T-helper 17 cell (primary cell): ENCODE data around the gene C1QTNF12. TPM values are rescaled to one million over a fixed set of nuclear protein-coding genes. Genes with fewer than 3 reads are reported as not detected.
"Not testable (repeated sequence)": the region's sequence is repeated elsewhere in the genome, so short reads cannot be mapped to it uniquely, and the experiment has no call there.

Experiments used
- ATAC-seq: fragments of 150-1000 bp; cut with Tn5 transposase; 2 replicates; pipeline ENCODE4 v1.10.0; 2021; ENCODE audit warnings: mild to moderate bottlenecking, moderate library complexity
- DNase-seq, 3 donors: peaks; one replicate each; pipeline versions ENCODE4 v3.0.0 to v3.0.0-alpha.2; 2020 to 2021
- H3K9me3 ChIP-seq: one replicate; pipeline ENCODE4 v1.7.0; 2013; ENCODE audit warnings: low read length, mild to moderate bottlenecking; ENCODE audit not compliant: control insufficient read depth, poor library complexity, severe bottlenecking
- H3K27ac Mint-ChIP-seq: one replicate; pipeline ENCODE4 v1.8.0; 2022; ENCODE audit warnings: mild to moderate bottlenecking, moderate library complexity, mixed read lengths
- H3K27me3 Mint-ChIP-seq: one replicate; pipeline ENCODE4 v1.8.0; 2022; ENCODE audit warnings: mixed read lengths
- H3K36me3 Mint-ChIP-seq: one replicate; pipeline ENCODE4 v1.8.0; 2022; ENCODE audit warnings: low read depth, mixed read lengths
- H3K4me1 Mint-ChIP-seq: one replicate; pipeline ENCODE4 v1.8.0; 2022; ENCODE audit warnings: mild to moderate bottlenecking, mixed read lengths
- H3K4me3 Mint-ChIP-seq: one replicate; pipeline ENCODE4 v1.8.0; 2022; ENCODE audit warnings: mild to moderate bottlenecking, moderate library complexity, mixed read lengths
- total RNA-seq, 4 donors: library from RNA in 2 of 4; stranded (reverse) in 2 of 4; gene quantifications; one replicate each; pipeline ENCODE4 v1.2.3 and lab custom pipeline; 2022 to 2026

C1QTNF12 gene
- total RNA-seq, 2 donors from 2014 or later = 0.91 to 2.0 TPM

- Mint-ChIP-seq H3K36me3 (no peaks in the 10 kb centered on the region), H3K27me3 (no peaks in the 10 kb centered on the region), H3K27ac (peak overlapping the region; percentile 68), H3K4me3 (peak overlapping the region; percentile 56), H3K4me1 (peaks cover 5% of the 10 kb centered on the region)
- ATAC-seq (peak; percentile 87), DNase-seq (peak; percentile 87 to 91 (median 89))
- H3K9me3 ChIP-seq = no peaks in the 10 kb centered on the region
Observed at GRCh38 chr1:1200876-1201810, 45.4 kb downstream of the C1QTNF12 start.

- no peak for ATAC-seq
- Mint-ChIP-seq H3K27me3 (no peaks in the 10 kb centered on the region), H3K36me3 (no peaks in the 10 kb centered on the region), H3K27ac (peak overlapping the region; percentile 68), H3K4me3 (no peak overlapping the region), H3K4me1 (peaks cover 2% of the 10 kb centered on the region)
- no peaks in the 10 kb centered on the region for H3K9me3 ChIP-seq
- peak; percentile 4 to 12 (median 12) for DNase-seq
Observed at GRCh38 chr1:1199961-1200875, 46.3 kb downstream of the C1QTNF12 start.

- DNase-seq (peak in 2 of 3 donors; percentile 4 to 9), ATAC-seq (no peak)
- no peaks in the 10 kb centered on the region for H3K27me3 Mint-ChIP-seq
- H3K9me3 ChIP-seq = no peaks in the 10 kb centered on the region
- H3K27ac Mint-ChIP-seq = peak overlapping the region; percentile 68
- no peak overlapping the region for H3K4me3 Mint-ChIP-seq
- H3K4me1 Mint-ChIP-seq = peaks cover 2% of the 10 kb centered on the region
- no peaks in the 10 kb centered on the region for H3K36me3 Mint-ChIP-seq
Observed at GRCh38 chr1:1199141-1199960, 47.2 kb downstream of the C1QTNF12 start.

- DNase-seq (peak in 2 of 3 donors; percentile 8 to 11), ATAC-seq (no peak)
- Mint-ChIP-seq H3K4me1 (peaks cover 2% of the 10 kb centered on the region), H3K4me3 (no peak overlapping the region), H3K36me3 (no peaks in the 10 kb centered on the region), H3K27ac (no peak overlapping the region), H3K27me3 (no peaks in the 10 kb centered on the region)
- H3K9me3 ChIP-seq = no peaks in the 10 kb centered on the region
Observed at GRCh38 chr1:1198423-1199140, 47.9 kb downstream of the C1QTNF12 start.

GRCh38 chr1:1197551-1198422 is 48.7 kb downstream of the C1QTNF12 start:
- H3K4me3 Mint-ChIP-seq = no peak overlapping the region
- no peak overlapping the region for H3K27ac Mint-ChIP-seq
- H3K4me1 Mint-ChIP-seq = peaks cover 2% of the 10 kb centered on the region
- no peaks in the 10 kb centered on the region for H3K27me3 Mint-ChIP-seq
- H3K9me3 ChIP-seq = no peaks in the 10 kb centered on the region
- no peaks in the 10 kb centered on the region for H3K36me3 Mint-ChIP-seq
- ATAC-seq (no peak), DNase-seq (peak in 2 of 3 donors; percentile 3 to 12)

GRCh38 chr1:1197188-1197500 is 49.4 kb downstream of the C1QTNF12 start:
- Mint-ChIP-seq H3K27me3 (no peaks in the 10 kb centered on the region), H3K4me3 (no peak overlapping the region), H3K4me1 (peaks cover 2% of the 10 kb centered on the region), H3K27ac (peak overlapping the region; percentile 29), H3K36me3 (no peaks in the 10 kb centered on the region)
- no peak for DNase-seq
- no peaks in the 10 kb centered on the region for H3K9me3 ChIP-seq
- no peak for ATAC-seq

GRCh38 chr1:1196431-1197187 is 49.9 kb downstream of the C1QTNF12 start:
- peak in 2 of 3 donors; percentile 4 to 9 for DNase-seq
- H3K4me1 Mint-ChIP-seq = peaks cover 2% of the 10 kb centered on the region
- H3K27ac Mint-ChIP-seq = peak overlapping the region; percentile 29
- no peak for ATAC-seq
- no peaks in the 10 kb centered on the region for H3K27me3 Mint-ChIP-seq
- H3K36me3 Mint-ChIP-seq = no peaks in the 10 kb centered on the region
- H3K9me3 ChIP-seq = no peaks in the 10 kb centered on the region
- no peak overlapping the region for H3K4me3 Mint-ChIP-seq

GRCh38 chr1:1195726-1196125 is 50.8 kb downstream of the C1QTNF12 start:
- H3K27me3 Mint-ChIP-seq, H3K36me3 Mint-ChIP-seq, DNase-seq, H3K9me3 ChIP-seq, H3K27ac Mint-ChIP-seq, H3K4me1 Mint-ChIP-seq, H3K4me3 Mint-ChIP-seq, ATAC-seq: not testable (repeated sequence)

GRCh38 chr1:1194723-1195122 is 51.8 kb downstream of the C1QTNF12 start:
- H3K9me3 ChIP-seq = no peaks in the 10 kb centered on the region
- DNase-seq (no peak), ATAC-seq (no peak)
- Mint-ChIP-seq H3K27me3 (no peaks in the 10 kb centered on the region), H3K27ac (peak overlapping the region; percentile 19), H3K4me3 (no peak overlapping the region), H3K4me1 (peaks cover 2% of the 10 kb centered on the region), H3K36me3 (no peaks in the 10 kb centered on the region)
